B cell (primary cell): ENCODE results near the gene SMIM1. TPM values are rescaled to one million over a fixed set of nuclear protein-coding genes. Genes with fewer than 3 reads are reported as not detected.

ENCODE experiments used
- ATAC-seq: fragments of 200-7000 bp; cut with Tn5 transposase; one replicate; pipeline ENCODE4 v1.10.0; 2021; ENCODE audit warnings: low read depth, mild to moderate bottlenecking, moderate number of reproducible peaks, moderate library complexity
- CTCF ChIA-PET: fragments of 350-600 bp; sonication (Branson Sonifier 250); formaldehyde crosslinking; loops from one replicate; lab custom pipeline; 2021; ENCODE audit warnings: antibody characterized with exemption, inconsistent platforms; lab: Charles Lee
- POLR2A ChIA-PET: fragments of 350-600 bp; sonication (Branson Sonifier 250); formaldehyde crosslinking; loops from one replicate; lab custom pipeline; 2021; ENCODE audit warnings: antibody characterized with exemption; lab: Charles Lee
- DNase-seq: peaks from one replicate; pipeline ENCODE4 v3.0.0; 2013
- H2AFZ ChIP-seq: 2 replicates; pipeline ENCODE4 v1.6.1; 2012; ENCODE audit warnings: mild to moderate bottlenecking, low read depth, low read length; ENCODE audit not compliant: insufficient read depth, poor library complexity, severe bottlenecking
- H3K27ac ChIP-seq, 2 donors: 1 replicate in 1 of 2; 2 replicates in 1 of 2; pipeline ENCODE4 v1.5.1; 2012 to 2013; ENCODE audit warnings: low read length in 2 of 2, mild to moderate bottlenecking in 2 of 2, moderate library complexity in 1 of 2
- H3K27me3 ChIP-seq, 4 experiments: fragments of 200-600 bp in 1 of 4; sonication (generic) in 1 of 4; replicated peaks in 1 of 4; 1 replicate in 2 of 4; 2 replicates in 2 of 4; pipeline versions ENCODE4 v1.6.1 to v1.7.0; 2013 to 2016; ENCODE audit warnings: low read length in 3 of 4, mild to moderate bottlenecking in 2 of 4, mixed read lengths in 1 of 4, moderate library complexity in 1 of 4; ENCODE audit not compliant: insufficient read depth in 4 of 4, control insufficient read depth in 3 of 4; ENCODE audit errors: control extremely low read depth in 1 of 4
- H3K36me3 ChIP-seq, 2 experiments: replicated peaks in 1 of 2; 1 replicate in 1 of 2; 2 replicates in 1 of 2; pipeline versions ENCODE4 v1.6.1 to v1.7.1; 2013; ENCODE audit warnings: low read length in 1 of 2; ENCODE audit not compliant: insufficient read depth in 2 of 2, control insufficient read depth in 1 of 2; ENCODE audit errors: control extremely low read depth in 1 of 2, extremely low read depth in 1 of 2
- H3K4me1 ChIP-seq, 2 donors: fragments of 200-600 bp in 1 of 2; sonication (generic) in 1 of 2; 1 replicate in 1 of 2; 2 replicates in 1 of 2; pipeline versions ENCODE4 v1.5.1 to v1.6.1; 2013 to 2017; ENCODE audit warnings: low read length in 2 of 2; ENCODE audit not compliant: control insufficient read depth in 2 of 2, insufficient read depth in 2 of 2
- H3K4me2 ChIP-seq: replicated peaks from 2 replicates; pipeline ENCODE3; 2012; ENCODE audit warnings: mild to moderate bottlenecking, low read depth, low read length; ENCODE audit not compliant: poor library complexity, severe bottlenecking
- H3K4me3 ChIP-seq, 5 experiments: fragments of 200-600 bp in 1 of 5; sonication (generic) in 1 of 5; 1 replicate in 3 of 5; 2 replicates in 2 of 5; pipeline versions ENCODE4 v1.5.1 to v1.7.0; 2011 to 2016; ENCODE audit warnings: low read length in 4 of 5, mild to moderate bottlenecking in 4 of 5, low read depth in 2 of 5, control low read depth in 1 of 5, moderate library complexity in 1 of 5; ENCODE audit not compliant: insufficient read depth in 1 of 5; ENCODE audit errors: control extremely low read depth in 1 of 5, extremely low read depth in 1 of 5
- H3K79me2 ChIP-seq: fragments of 200-600 bp; sonication (generic); one replicate; pipeline ENCODE4 v1.6.0; 2016; ENCODE audit warnings: low read length; ENCODE audit not compliant: control insufficient read depth, insufficient read depth
- H3K9ac ChIP-seq: fragments of 200-600 bp; sonication (generic); 2 replicates; pipeline ENCODE4 v1.6.1; 2017; ENCODE audit warnings: mild to moderate bottlenecking, low read length, moderate library complexity
- H3K9me3 ChIP-seq, 3 donors: one replicate each; pipeline versions ENCODE4 v1.6.1 to v1.7.1; 2013; ENCODE audit warnings: low read length in 2 of 3; ENCODE audit not compliant: control insufficient read depth in 2 of 3, insufficient read depth in 1 of 3; ENCODE audit errors: control extremely low read depth in 1 of 3
- H4K20me1 ChIP-seq: 2 replicates; pipeline ENCODE4 v1.6.0; 2012; ENCODE audit warnings: mild to moderate bottlenecking, low read length; ENCODE audit not compliant: insufficient read depth, control insufficient read depth, poor library complexity, severe bottlenecking
- H3K27ac Mint-ChIP-seq: one replicate; pipeline ENCODE4 v1.8.0; 2021; ENCODE audit warnings: mixed read lengths
- H3K27me3 Mint-ChIP-seq: one replicate; pipeline ENCODE4 v1.8.0; 2021; ENCODE audit warnings: mixed read lengths
- H3K4me1 Mint-ChIP-seq: one replicate; pipeline ENCODE4 v1.8.0; 2021; ENCODE audit warnings: mixed read lengths
- H3K4me3 Mint-ChIP-seq: one replicate; pipeline ENCODE4 v1.8.0; 2021; ENCODE audit warnings: mixed read lengths
- H3K9me3 Mint-ChIP-seq: one replicate; pipeline ENCODE4 v1.8.0; 2022; ENCODE audit warnings: mixed read lengths; ENCODE audit not compliant: insufficient read depth
- CTCF ChIP-seq: fragments of 200-600 bp; IDR thresholded peaks from one replicate; pipeline ENCODE4 v1.8.0; 2022; ENCODE audit warnings: antibody characterized with exemption, mild to moderate bottlenecking
- EZH2 ChIP-seq: IDR thresholded peaks from 2 replicates; pipeline ENCODE4 v1.6.1; 2012; ENCODE audit warnings: borderline replicate concordance, low read depth, mild to moderate bottlenecking, moderate library complexity, low read length; ENCODE audit not compliant: insufficient read depth, poor library complexity, severe bottlenecking
- WGBS: methylation state at CpG from one replicate; pipeline ENCODE4 v1.1.5; 2013; ENCODE audit warnings: missing lambda C conversion rate; ENCODE audit not compliant: insufficient coverage; 5-methylcytosine and 5-hydroxymethylcytosine counted together
- intact Hi-C: fragments of 100-400 bp; cut with micrococcal nuclease; formaldehyde crosslinking; loops from one replicate; pipeline ENCODE4 v1.10.0; 2022
- polyA plus RNA-seq: library from polyadenylated mRNA; depleted of rRNA; stranded (reverse); fragments of >200 nt; gene quantifications from 2 replicates; pipeline ENCODE4 v1.2.3, GENCODE V29; 2012
- total RNA-seq, 2 donors: library from RNA; stranded (reverse); fragments of 120-200 nt in 1 of 2; gene quantifications; 1 replicate in 1 of 2; 2 replicates in 1 of 2; pipeline versions ENCODE4 v1.2.3 to v1.2.4, GENCODE V29; 2013 to 2022

Gene SMIM1
- total and polyA plus RNA-seq, 2 donors (not counting 1 experiment from before 2014, with no cell fraction given) = 2.6 to 9.0 TPM

- Mint-ChIP-seq H3K9me3 (no peaks in the 10 kb centered on the region), H3K27ac (no peak overlapping the region), H3K27me3 (no peaks in the 10 kb centered on the region), H3K4me3 (no peak overlapping the region), H3K4me1 (peaks cover 22% of the 10 kb centered on the region)
- Histone ChIP-seq H3K27ac (no peak overlapping the region), H3K4me3 (no peak overlapping the region), H4K20me1 (no peaks in the 10 kb centered on the region), H3K9ac (no peak overlapping the region), H3K79me2 (no peaks in the 10 kb centered on the region), H3K27me3 (no peaks in the 10 kb centered on the region), H3K4me2 (no peak overlapping the region), H3K9me3 (no peaks in the 10 kb centered on the region), H3K36me3 (peaks cover 1 to 26% of the 10 kb centered on the region in 2 experiments), H3K4me1 (peaks cover 4 to 8% of the 10 kb centered on the region in 2 donors), H2AFZ (no peak overlapping the region)
- CTCF ChIA-PET = no interaction called here
- POLR2A ChIA-PET = interaction anchor here (0.6 kb wide), 1 partner anchor 1085 kb away, joined by 4 read pairs; no protein-coding TSS in a partner anchor
- 95% methylated on average over 21 of the region's 22 CpGs for WGBS
- ATAC-seq = no peak
- DNase-seq = no peak
- TF ChIP-seq CTCF (no peak), EZH2 (no peak)
- intact Hi-C loops = no loop called here
These were observed 30.7 kb upstream of the SMIM1 start for GRCh38 chr1:3741566-3742438.
